IMR-90 (cell line): ENCODE measurements around the gene SLC2A1.

Source experiments
- BHLHE40 ChIP-seq: fragments of 150-350 bp; IDR thresholded peaks from 2 replicates; pipeline ENCODE4 v1.6.1; 2016; ENCODE audit warnings: mild to moderate bottlenecking, low read depth, low read length
- CTCF ChIP-seq: conservative IDR thresholded peaks from 2 replicates; pipeline ENCODE4 v1.5.1; 2012; ENCODE audit warnings: mild to moderate bottlenecking, low read depth, low read length, improper control_type of control experiment
- FOS ChIP-seq: fragments of 150-350 bp; IDR thresholded peaks from 2 replicates; pipeline ENCODE4 v1.6.1; 2016; ENCODE audit warnings: low read depth, low read length
- MAFK ChIP-seq: IDR thresholded peaks from 2 replicates; pipeline ENCODE4 v1.6.1; 2012; ENCODE audit warnings: low read depth, low read length, improper control_type of control experiment
- MXI1 ChIP-seq: IDR thresholded peaks from 2 replicates; pipeline ENCODE4 v1.6.1; 2012; ENCODE audit warnings: low read depth, mild to moderate bottlenecking, low read length, moderate library complexity, borderline replicate concordance
- POLR2A ChIP-seq: IDR thresholded peaks from 2 replicates; pipeline ENCODE4 v1.6.1; 2012; ENCODE audit warnings: mild to moderate bottlenecking, low read depth, low read length
- RAD21 ChIP-seq: IDR thresholded peaks from 2 replicates; pipeline ENCODE4 v1.6.1; 2012; ENCODE audit warnings: low read length, improper control_type of control experiment
- RCOR1 ChIP-seq: IDR thresholded peaks from 2 replicates; pipeline ENCODE4 v1.6.1; 2012; ENCODE audit warnings: mild to moderate bottlenecking, low read length, improper control_type of control experiment; ENCODE audit not compliant: insufficient replicate concordance
- SMC3 ChIP-seq: fragments of 150-350 bp; IDR thresholded peaks from 2 replicates; pipeline ENCODE4 v1.6.1; 2016; ENCODE audit warnings: low read depth, mild to moderate bottlenecking, antibody characterized with exemption, low read length, moderate library complexity
- USF2 ChIP-seq: fragments of 150-350 bp; IDR thresholded peaks from 2 replicates; pipeline ENCODE4 v1.6.1; 2017; ENCODE audit warnings: mild to moderate bottlenecking, antibody characterized with exemption, low read length, low read depth

GRCh38 chr1:42886046-42886739, 72.5 kb downstream of the SLC2A1 start:
- TF ChIP-seq SMC3 = no peak
- TF ChIP-seq MAFK = peak; percentile 89
- TF ChIP-seq CTCF = no peak
- no peak for TF ChIP-seq MXI1
- no peak for TF ChIP-seq BHLHE40
- no peak for TF ChIP-seq USF2
- no peak for TF ChIP-seq FOS
- TF ChIP-seq RAD21 = no peak
- no peak for TF ChIP-seq RCOR1
- TF ChIP-seq POLR2A = no peak
